HCEC 1CT (cell line): ENCODE results near the gene ABHD10.

Source experiments
- DNase-seq: peaks from one replicate; pipeline ENCODE4 v3.0.0-alpha.2; 2017

ABHD10 gene

DNA sequence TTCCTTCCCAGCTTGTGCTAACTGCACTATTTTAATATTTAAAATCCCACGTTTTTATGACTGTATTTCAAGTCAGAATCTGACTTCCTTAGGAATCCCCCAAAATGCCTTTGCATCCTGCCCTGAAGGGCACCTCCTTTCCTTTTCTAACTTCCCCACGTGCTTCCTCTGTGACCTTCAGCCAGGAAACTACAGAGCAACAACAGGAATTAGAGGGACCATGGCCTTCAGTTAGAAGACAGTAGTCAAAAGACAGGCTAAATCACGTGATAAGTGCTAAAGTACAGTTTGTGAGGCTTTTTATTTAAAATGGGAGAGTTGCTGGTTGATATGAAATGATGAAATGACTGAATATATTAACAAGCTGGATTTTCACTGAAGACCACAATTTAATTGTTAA, 11.8 kb upstream of the ABHD10 start:
- DNase-seq, result no peak

DNA sequence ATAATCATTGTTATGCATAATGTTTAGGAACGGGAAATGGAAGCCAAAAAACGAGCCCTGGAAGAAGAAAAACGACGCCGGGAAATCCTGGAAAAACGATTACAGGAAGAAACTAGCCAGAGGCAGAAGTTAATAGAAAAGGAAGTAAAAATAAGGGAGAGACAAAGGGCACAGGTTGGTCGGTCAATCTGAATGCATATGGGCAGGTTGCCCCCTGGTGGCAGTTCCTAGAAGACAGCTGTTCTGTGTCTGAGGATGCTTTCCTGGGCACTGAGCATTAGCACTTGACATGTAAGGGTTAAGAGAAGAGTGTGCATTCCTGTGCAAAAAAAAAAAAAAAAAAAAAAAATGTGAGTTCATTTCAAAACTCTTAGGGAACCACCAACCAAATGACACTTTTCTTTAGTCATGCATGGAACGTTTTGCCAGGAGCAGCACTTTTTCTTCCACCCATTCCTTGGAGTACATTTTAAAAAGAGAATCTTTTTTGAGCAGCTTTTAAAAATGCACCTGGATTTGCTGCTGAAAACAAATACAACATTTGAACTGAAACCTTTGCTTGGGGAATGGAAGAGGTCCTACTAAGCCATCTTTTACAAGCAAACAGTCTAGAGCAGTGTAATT, 11.1 kb upstream of the ABHD10 start:
- peak; percentile 77 for DNase-seq

DNA sequence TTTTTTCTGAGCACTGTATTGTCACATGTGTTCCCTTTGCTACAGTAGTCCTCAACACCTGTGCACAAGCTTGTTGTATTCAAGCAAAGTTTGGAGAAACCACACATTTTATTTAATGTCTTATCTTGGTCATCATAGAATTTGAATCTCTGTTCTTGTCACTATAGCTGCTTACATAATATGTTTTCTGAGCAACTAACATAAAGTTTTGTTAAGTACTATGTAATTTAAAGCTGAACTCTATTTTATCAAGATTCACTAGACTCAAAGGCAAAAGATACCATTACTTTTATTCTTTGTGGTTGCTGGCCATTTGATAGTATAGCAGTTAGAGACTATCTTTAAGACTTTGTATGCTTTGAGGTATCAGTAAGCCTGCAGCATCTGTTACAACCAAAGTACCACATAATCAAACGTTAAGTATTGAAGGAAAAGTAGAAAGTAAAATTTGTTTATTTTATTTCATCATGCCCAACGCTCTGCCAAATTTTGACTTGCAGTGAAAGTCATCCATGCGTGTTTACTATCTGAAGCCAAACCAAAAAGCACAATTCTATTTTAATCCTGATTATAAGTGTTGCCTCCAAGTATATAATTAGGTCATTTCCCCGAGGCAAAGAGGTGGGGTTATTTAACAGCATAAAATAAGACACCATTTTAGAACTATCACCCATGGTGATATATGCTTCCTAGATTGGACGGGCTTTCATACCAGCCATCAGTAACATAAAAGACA, 10.3 kb upstream of the ABHD10 start:
- DNase-seq, result no peak

DNA sequence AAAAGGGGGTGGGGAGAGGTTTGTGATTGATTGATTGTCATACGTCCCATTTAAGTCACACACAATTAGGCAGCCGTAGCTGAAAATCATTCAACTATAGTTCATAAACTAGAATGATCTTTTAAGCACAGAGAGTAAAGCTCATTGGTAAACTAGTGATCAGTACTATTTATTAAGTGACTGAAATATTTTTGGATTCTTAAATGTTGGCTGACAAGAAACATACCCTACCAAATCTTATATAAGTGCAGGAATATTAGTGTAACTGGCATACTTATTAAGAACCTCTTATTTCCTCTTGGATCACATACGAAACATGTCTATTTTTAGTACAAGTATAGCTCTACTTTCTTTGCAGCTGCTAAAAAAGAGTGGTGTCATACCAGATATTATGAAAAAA, 8.4 kb upstream of the ABHD10 start:
- DNase-seq, result no peak

DNA sequence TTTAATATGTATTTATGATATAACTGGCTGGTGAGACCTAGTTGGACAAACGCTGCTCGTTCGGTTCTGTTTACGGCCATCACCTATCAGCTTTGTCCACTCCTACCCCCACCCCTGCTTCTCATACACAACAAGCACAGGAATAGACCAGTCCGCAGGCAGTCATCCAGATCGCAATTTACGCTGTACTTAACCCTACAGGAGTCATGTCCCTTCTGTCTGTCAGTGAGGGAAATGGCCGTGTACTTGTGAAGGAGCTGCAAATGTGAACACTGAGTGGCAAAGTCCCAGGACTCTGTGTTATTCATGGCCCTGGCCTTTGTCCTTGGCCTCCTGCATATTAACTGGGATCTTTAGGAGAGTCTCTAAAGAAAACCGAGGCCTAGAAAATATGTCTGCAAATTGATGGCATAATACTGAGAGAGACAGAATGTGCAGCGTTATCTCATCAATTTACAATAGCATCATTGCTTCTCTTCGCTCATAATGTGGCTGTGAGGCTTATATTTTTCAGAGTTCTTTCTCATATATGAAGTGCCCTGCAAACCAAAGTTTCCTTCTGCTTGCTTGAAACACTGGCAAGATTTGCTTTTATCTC, 7.2 kb upstream of the ABHD10 start:
- DNase-seq, result no peak

DNA sequence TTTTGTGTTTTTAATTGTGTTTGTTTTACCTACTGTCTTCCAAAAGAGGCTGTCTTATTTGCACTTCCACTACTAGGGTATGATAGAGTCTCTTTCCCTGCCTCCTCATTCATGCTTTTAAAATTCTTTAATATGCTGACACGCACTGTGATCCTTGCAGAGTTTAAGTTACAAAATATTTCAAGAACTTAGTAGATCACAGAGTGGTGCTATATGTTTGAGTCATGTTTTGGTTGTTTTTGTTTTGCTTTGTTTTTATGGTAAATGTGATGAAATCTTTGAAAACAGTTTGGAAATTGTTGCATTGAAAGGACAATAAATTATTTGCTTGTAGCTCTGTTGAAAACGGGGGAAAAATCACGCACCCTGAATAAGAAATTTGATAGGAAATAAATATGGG, 5.9 kb upstream of the ABHD10 start:
- no peak for DNase-seq

DNA sequence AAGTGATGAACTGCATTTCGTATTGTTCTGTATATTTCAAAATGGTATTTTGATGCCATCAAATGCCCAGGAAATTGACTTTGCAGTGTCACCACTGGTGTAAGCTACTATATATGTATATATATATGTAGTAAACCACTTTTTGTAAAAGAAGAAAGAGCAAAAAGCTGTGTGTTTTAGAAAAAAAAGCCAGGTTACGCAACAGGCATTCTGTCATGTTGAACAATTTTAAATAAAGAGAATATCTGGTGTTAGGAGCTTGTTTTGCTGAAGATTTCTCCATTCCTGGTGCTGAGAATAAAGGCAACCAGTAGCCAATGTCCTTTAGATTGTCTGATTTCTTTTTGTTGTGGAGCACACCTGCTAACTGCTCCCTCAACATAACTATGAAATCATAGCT, 3.7 kb upstream of the ABHD10 start:
- DNase-seq, result no peak

DNA sequence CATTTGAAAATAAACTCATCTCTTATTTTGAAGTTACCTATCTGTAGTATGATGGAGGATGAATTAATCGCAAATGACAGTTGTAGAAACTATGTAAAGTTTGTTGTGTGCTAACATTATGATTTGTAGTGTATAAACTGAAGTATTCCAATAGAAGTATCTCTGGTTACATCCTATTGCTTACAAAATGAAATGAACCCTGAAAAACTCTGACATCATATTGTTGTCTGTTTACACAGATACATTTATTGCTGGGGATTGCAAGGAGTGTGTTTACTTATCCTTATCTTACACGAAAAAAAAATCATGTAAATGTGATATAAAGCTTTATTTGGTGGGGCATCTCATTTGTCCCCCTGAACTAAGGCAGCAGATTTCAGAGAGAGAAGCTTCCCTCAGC, 2.6 kb upstream of the ABHD10 start:
- no peak for DNase-seq

DNA sequence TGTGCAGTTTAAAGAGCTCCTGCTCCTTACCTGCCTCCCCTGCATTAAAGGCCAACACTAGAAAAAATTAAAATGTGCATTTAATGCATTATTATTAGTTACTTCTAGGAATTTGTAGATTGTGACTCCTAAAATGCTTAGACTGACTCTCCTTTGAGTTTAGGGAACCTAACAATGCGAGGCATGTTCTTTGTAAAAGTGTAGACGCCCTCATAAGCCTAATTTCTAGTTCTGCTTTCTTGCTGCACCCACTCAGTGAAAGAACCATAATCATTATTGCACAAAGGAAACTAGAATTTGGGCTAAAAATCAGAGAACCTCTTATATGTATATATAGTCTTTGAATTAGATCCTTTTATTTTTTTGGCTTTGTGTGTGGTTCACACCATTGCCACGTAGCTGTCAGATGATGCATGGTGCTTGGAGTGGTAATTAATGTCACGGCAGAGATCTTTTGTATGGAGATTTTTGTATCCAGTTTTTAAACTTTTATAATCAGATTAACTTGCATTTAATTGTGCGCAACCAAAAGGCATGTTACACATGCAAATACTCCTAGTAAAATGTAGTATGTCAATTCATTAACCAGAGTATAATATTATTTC, 710 bp downstream of the ABHD10 start:
- peak; percentile 7 for DNase-seq

DNA sequence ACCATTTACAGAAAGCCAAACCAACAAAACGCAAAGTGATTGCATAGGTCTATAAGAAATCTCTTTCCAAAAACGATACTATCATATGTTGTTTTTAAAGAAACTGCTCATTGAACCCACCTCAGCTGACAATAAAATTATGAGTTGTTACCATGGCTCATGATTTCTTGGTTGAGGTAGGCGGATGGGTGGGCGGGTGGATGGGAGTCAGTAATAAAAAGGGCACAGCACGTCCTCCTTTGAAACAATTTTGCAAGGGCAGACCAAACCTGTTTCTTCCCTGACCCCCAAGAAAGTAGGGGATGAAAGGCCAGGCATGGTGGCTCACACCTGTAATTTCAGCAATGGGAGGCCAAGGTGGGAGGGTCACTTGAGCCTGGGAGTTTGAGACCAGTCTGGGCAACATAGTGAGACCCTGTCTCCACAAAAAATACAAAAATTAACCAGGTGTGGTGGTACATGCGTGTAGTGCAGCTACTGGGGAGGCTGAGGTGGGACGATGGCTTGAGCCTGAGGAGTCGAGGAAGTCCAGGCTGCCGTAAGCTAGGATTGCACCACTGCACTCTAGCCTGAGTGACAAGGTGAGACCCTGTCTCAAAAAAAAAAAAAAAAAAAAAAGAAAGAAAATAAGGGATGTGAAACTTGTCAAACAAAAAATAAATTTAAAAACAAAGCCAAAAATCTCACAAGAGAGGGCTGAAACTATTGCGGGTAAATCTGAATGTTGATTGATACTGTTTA, 2.1 kb downstream of the ABHD10 start:
- DNase-seq, result no peak

DNA sequence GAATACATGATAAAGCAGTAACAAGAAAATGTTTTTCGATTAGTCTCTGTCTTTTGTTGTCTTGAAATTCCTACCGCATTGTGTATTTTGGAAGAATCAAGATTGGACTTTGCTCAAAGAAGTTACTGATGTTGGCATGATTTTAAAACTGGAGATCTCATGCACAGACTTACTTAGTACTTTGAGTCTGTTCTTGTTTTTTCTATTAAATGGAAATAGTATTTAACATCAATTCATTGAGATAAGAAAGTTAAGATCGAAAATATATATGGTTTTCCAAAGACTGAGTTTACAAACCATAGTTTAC, 2.6 kb downstream of the ABHD10 start:
- no peak for DNase-seq

DNA sequence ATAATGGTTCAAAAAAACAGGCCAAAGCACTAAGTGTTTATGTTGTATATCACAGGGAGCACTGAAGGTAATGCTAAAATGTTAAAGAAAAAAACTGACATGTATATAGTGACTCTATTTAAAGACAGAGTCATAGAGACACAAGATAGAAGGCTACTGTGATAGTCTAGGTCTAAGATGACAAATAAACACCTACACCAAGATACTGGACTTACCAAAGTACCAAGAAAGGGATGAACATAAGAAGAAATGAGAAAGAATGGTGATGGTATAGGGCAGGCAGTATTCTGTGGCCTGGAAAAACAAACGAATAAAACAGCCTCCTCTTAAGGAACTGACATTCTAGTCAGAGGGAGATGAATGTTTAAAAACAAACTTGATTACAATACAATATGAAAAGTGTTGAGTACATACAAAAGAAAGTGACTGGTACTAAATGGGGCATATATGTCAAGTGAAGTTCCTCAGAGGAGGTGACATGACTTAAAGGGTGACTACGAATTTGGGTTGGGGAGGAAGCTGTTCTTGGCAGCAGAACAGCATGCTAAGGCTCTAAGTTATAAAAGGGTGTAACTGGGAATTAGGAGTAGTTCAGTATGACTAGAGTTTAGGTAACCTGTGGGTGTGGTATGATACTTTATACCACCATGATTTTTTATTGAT, 5.9 kb downstream of the ABHD10 start:
- no peak for DNase-seq

DNA sequence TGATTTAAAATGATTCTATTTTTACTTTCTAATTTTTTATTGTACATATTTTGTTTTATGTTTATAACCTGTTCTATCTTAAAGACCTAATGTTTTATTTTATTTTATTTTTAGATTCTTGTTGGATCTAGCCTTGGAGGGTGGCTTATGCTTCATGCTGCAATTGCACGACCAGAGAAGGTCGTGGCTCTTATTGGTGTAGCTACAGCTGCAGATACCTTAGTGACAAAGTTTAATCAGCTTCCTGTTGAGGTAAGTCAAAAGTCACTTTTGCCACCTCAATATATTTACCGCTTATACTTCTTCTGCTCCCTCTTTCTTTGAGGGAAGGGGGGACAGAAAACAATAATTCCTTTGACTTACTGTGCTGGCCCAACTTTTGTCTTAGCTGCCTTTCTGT, 8.0 kb downstream of the ABHD10 start:
- no peak for DNase-seq

DNA sequence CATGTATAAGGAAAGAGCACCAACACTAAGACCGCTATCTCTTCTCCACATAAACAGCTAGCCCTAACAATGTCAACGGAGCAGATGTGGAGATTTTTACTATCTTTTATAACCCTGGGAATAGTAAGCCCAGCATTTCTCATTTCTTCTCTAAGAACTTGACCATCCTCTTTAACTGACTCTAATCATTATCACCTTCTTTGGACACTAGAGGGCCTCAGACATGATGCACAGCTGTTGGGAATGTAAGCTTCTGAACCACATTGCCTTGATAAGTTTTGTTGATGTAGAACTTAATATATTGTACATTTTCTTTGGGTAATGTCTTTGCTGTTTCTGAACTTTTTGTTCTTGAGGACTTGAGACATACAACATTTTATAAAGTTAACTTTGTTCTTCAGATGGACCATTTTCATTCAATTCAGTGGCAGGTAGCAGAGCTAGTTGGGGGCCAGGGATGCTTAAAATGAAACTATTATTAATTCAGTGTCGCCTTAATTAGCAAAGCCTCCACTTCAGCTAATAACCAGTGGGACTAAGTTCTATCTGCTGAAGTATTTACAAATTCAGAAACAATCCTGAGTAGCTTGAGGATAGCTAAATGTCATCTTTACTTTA, 10.3 kb downstream of the ABHD10 start:
- DNase-seq, result peak; percentile 74

DNA sequence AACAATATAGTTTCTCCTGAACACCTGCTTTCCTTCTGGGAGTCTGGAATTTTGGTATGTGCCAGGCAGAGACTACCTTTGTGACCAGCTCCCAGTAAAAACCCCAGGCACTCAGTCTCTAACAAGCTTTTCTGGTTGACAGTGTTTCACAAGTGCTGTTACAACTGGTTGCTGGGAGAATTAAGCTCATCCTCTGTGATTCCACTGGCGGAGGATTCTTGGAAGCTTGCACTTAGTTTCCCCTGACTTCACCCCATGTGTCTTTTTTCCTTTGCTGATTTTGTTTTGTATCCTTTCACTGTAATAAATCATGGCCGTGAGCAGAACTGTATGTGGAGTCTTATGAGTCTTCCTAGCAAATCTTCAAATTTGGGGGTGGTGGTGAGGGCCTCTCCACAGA, 14.2 kb downstream of the ABHD10 start:
- no peak for DNase-seq

DNA sequence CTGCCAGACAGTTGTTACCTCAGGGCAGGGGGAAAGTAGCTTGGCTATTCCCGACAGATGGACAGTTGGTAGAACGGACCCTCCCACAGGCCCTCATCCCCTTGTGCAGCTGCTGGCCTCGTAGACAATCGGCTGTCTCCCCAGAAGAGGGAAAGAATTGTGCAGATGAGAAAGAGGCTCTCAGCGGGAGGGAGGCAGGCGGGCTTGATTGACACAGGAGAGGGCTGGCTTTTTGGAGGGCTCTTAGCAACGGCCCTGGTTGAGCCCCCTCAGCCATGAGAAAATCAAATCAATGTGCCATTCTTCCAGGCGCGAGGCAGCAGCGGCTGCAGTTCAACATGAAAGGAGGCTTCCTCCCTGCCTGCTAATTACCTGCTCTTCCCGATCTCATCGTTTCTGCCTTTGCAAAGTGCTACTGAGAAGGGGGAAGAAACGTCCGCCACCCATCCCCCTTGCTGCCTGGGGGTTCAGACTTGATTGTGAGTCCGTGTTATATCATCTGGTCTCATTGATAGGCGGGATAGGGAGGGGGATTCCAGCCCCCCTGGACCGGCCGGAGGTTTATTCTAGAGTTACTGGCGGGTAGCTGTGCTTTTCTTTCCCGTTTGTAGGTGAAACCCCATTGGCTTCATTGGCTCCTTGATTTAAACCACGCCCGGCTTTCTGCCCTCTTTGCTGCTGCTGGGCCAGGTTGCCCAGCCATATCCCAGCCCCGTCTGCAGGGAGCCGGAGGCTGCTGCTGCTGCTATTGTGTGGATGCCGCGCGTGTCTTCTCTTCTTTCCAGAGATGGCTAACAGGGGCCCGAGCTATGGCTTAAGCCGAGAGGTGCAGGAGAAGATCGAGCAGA, 20.0 kb downstream of the ABHD10 start, which contains the start of gene TAGLN3:
Gene TAGLN3 (plus strand): TSS at position 287 of the 848 bp plus-strand sequence. CDS start 501 bp downstream, at position 788.
- no peak for DNase-seq

DNA sequence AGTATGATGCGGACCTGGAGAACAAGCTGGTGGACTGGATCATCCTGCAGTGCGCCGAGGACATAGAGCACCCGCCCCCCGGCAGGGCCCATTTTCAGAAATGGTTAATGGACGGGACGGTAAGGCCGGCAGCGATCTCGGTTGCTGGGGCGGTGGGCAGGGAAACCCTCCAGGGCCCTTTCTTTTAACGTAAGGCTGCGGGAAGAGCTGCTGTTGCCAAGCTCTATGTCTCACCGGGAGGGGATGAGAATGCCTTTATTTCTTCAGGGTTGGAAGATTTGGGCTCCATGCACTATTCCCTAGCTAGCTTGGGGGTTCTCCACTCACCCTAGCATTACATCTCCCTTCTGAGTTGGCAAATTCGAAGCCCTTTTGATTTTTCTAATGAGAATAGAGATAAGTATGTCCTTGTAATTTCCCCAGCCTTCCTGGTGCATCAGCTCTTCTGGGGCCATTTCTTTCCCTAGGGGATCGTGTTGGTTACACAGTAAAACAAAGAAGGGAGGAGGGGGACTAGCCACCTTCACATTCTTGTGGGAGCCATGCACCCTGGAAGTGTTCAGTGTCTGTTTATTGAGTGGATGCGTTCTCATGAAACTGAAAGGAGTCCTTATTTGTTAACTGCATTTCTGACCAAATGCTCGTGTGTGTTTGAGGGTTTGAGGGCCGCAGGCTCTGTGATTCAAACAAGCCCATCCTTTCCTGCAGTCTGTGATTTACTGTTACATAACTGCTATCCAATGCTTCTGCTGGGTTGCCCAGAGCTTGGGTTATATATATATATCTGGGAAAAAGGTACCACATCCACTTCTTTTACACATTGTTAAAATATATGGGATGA, 20.9 kb downstream of the ABHD10 start:
- no peak for DNase-seq

DNA sequence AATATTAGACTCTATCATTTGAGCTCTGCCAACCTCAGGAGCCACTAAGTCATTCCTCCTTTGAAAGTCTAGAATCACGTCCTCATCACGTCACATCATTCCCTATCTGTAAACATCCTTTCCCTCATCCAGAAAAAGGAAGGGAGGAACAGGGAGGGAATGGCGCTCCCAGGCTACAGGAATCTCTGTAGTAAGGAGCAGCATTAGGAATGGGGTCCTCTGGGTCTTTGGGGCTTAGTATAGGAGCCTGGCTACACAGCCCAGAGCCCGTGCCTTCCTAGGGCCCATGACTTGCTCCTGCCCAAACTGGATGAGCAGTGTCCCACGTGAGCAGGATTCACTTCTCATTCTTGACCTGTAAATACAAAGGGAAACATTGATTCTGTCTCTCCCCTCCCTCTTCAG, 21.5 kb downstream of the ABHD10 start:
- no peak for DNase-seq

DNA sequence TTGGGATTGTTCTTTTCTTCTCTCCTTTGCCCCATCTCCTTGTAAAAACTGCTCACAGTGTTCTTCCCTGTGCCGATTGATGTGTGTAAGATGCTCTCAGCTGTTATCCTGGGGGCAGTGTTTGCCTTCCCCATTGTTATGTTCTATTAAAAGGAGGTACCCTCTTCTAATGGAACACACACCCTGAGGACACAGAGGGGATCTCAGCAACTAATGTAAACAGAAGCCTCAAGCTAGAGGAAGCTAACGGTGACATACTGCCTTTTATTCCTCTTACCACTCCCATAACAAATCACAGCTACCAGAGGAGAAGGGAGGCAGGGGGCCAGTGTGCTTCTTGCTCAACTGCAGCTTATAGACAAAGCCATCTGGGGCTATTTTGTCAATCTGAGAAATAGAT, 22.1 kb downstream of the ABHD10 start:
- DNase-seq, result no peak

DNA sequence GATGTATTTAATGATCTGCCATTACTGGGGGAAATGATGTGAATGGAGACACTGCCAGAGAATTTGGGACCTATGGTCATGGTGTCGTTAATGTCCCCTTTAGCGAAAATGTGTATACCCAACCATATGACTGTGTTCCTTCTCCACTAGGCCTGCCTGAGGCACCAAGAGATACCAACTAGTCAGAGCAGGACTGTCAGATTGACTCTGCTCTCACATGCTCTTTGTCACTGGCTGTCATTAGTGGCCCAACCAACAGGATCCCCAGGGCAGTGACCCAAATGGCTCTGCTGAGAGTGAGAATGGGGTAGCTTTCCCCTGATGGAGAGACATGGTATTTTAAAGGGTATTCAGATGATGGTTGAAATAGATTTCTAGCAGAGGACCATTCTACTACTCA, 22.7 kb downstream of the ABHD10 start:
- DNase-seq, result no peak
